GM12873 (cell line): ENCODE data around the gene SSTR5.

Experiments
- TF ChIP-seq, protein P1 (sequence below): IDR thresholded peaks from 2 replicates; pipeline ENCODE4 v1.5.1; 2012; ENCODE audit warnings: low read depth, mild to moderate bottlenecking, moderate library complexity, low read length, control low read depth; ENCODE audit not compliant: insufficient read depth; ENCODE audit errors: missing control alignments

SSTR5 gene

GRCh38 chr16:1122398-1122765, 49.8 kb downstream of the SSTR5 start:
- TF ChIP-seq, protein P1, sequence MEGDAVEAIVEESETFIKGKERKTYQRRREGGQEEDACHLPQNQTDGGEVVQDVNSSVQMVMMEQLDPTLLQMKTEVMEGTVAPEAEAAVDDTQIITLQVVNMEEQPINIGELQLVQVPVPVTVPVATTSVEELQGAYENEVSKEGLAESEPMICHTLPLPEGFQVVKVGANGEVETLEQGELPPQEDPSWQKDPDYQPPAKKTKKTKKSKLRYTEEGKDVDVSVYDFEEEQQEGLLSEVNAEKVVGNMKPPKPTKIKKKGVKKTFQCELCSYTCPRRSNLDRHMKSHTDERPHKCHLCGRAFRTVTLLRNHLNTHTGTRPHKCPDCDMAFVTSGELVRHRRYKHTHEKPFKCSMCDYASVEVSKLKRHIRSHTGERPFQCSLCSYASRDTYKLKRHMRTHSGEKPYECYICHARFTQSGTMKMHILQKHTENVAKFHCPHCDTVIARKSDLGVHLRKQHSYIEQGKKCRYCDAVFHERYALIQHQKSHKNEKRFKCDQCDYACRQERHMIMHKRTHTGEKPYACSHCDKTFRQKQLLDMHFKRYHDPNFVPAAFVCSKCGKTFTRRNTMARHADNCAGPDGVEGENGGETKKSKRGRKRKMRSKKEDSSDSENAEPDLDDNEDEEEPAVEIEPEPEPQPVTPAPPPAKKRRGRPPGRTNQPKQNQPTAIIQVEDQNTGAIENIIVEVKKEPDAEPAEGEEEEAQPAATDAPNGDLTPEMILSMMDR: no peak

DNA sequence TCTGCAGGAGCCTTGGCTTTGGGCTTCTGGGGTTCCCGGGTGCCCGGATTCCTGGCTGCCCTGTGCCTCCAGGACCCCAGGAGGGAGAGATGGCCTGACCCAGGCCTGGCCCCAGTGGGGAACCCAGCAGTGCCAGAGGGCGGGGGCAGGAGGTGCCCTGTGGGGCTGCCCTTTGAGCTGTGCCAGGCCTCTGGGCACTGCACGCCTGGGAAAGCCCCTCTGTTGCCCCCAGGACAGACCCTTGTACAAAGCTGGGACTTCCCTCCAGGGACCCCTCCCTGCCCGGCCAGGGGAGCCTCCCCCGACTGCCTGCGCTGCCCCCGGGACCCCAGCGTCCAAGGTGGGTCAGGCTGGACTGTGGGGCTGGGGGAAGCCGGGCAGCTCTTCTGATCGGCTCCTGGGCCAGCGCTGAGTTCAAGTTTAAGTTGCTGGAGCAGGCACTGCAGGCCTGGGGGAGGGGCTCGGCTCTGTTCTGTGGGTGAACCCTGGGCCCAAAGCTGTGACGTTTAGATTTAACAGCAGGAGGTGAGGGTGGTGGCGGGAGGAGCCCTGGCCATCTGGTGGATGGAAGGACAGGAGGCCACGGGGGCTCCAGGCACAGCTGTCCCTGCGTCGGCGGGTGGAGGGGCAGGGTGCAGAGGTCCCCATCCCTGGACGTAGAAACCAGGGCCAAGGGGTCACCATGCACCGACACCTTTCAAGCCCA, 51.1 kb downstream of the SSTR5 start:
- TF ChIP-seq, protein P1: no peak

DNA sequence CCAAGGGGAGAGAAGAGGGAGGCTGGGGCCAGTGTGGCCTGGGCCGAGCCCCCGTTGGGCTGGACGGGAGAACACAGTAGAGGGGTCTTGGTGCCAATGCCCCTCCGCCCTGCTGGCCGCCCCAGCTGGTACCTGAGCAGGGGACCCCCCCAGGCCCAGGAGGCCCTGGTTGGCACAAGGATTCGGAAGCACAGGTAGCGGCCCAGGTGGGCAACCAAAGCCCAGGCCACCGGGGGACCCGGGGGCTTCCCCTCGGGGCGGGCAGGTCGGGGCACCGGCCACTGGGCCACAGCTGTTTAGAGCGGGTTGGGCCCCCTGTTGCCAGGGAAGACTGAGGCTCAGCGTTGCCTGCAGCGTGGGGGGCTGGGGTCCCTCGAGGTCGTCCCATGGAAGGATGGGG, 51.7 kb downstream of the SSTR5 start:
- TF ChIP-seq, protein P1: no peak

DNA sequence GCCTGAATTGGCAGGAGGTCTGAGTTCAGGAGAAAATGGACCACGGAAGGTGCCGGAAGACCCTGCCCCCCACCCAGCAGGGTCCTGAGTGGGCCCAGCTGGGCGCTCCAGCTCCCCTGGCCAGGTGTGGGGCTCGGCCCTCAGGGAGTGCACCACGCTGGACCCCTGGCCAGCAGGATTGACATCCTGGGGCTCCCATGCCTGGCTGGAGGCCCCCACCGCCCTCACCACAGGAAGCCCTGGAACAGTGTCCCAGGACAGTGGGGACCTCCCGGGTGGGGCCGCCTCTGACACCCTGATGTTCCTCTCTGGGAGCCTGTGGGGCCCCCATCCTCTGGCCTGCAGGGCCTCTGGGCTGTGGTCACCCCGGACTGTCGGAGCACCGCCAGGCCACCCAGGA, 52.2 kb downstream of the SSTR5 start:
- TF ChIP-seq, protein P1: no peak

DNA sequence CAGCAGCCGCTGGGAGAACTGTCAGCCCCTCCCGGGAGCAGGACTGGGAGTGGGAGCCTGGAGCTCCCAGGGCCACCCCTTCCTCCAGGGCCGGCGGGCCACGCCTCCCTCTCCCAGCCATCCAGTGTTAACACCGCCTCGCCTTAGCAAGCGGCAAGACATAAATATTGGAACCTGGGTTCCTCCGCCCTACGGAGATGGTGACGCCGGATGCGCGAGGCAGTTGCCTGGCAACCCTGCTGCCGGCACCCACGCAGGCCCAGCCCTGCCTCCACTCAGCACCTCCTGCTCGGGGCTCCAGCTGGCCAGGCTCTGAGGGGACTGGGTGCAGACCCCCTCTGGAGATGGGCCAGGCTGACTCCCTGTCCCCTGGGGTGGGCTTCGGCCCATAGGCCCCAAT, 52.9 kb downstream of the SSTR5 start:
- TF ChIP-seq, protein P1: no peak

GRCh38 chr16:1126044-1126443, 53.5 kb downstream of the SSTR5 start:
- TF ChIP-seq, protein P1: no peak

GRCh38 chr16:1126586-1126985, 54.0 kb downstream of the SSTR5 start:
- TF ChIP-seq, protein P1: no peak
